SK-N-SH (cell line): ENCODE data around the gene SARDH.

Source experiments
- CTCF ChIP-seq: fragments of 200-600 bp; sonication (generic); IDR thresholded peaks from 2 replicates; pipeline ENCODE4 v1.6.1; 2017; ENCODE audit warnings: antibody characterized with exemption, mild to moderate bottlenecking, moderate library complexity
- EZH2phosphoT487 ChIP-seq: fragments of 200-600 bp; sonication (generic); IDR thresholded peaks from 2 replicates; pipeline ENCODE4 v1.6.1; 2017; ENCODE audit warnings: low read depth, mixed run types, mild to moderate bottlenecking, antibody characterized with exemption, moderate library complexity, borderline replicate concordance
- FOXJ3 ChIP-seq: sonication (generic); formaldehyde crosslinking; IDR thresholded peaks from 2 replicates; pipeline ENCODE4 v1.5.1; 2020; ENCODE audit warnings: mild to moderate bottlenecking, missing genetic modification reagents
- NFIC ChIP-seq: IDR thresholded peaks from 2 replicates; pipeline ENCODE4 v1.4.0; 2012; ENCODE audit warnings: borderline replicate concordance
- POLR2AphosphoS5 ChIP-seq: IDR thresholded peaks from 2 replicates; pipeline ENCODE4 v1.6.1; 2012; ENCODE audit warnings: low read depth, low read length
- TAF1 ChIP-seq: IDR thresholded peaks from 2 replicates; pipeline ENCODE4 v1.6.1; 2012; ENCODE audit warnings: low read depth, mild to moderate bottlenecking, low read length, moderate library complexity, borderline replicate concordance
- ZBTB33 ChIP-seq: IDR thresholded peaks from 2 replicates; pipeline ENCODE4 v1.4.0; 2012; ENCODE audit warnings: low read depth, borderline replicate concordance

- no peak for TF ChIP-seq TAF1
- TF ChIP-seq CTCF: no peak
- no peak for TF ChIP-seq POLR2AphosphoS5
- no peak for TF ChIP-seq EZH2phosphoT487
- no peak for TF ChIP-seq FOXJ3
- no peak for TF ChIP-seq ZBTB33
- no peak for TF ChIP-seq NFIC
These were observed 8.4 kb downstream of the SARDH start for GRCh38 chr9:133729617-133730281.
